Trophoblast cell (in vitro differentiated cells and primary cell): ENCODE results near the gene NBAS.

Source experiments
- DNase-seq, 2 donors: peaks; one replicate each; pipeline ENCODE4 v3.0.0-alpha.2; 2016
- H2AFZ ChIP-seq: 2 replicates; pipeline ENCODE4 v1.6.1; 2013; ENCODE audit warnings: low read length, moderate library complexity, mild to moderate bottlenecking; ENCODE audit not compliant: insufficient read depth, poor library complexity
- H2AK5ac ChIP-seq: 2 replicates; pipeline ENCODE4 v1.6.1; 2013; ENCODE audit warnings: mild to moderate bottlenecking, low read length
- H2BK120ac ChIP-seq: 2 replicates; pipeline ENCODE4 v1.6.1; 2013; ENCODE audit warnings: low read length, mild to moderate bottlenecking, moderate library complexity; ENCODE audit not compliant: insufficient read depth, poor library complexity
- H2BK12ac ChIP-seq: 2 replicates; pipeline ENCODE4 v1.6.1; 2013; ENCODE audit warnings: mild to moderate bottlenecking, low read length, moderate library complexity
- H2BK5ac ChIP-seq: 2 replicates; pipeline ENCODE4 v1.6.1; 2013; ENCODE audit warnings: low read length, low read depth, moderate library complexity, mild to moderate bottlenecking; ENCODE audit not compliant: poor library complexity
- H3K14ac ChIP-seq: 2 replicates; pipeline ENCODE4 v1.6.1; 2013; ENCODE audit warnings: mild to moderate bottlenecking, low read length
- H3K18ac ChIP-seq: 2 replicates; pipeline ENCODE4 v1.6.1; 2013; ENCODE audit warnings: mild to moderate bottlenecking, low read length
- H3K23ac ChIP-seq: 2 replicates; pipeline ENCODE4 v1.6.1; 2013; ENCODE audit warnings: low read length
- H3K27ac ChIP-seq: 2 replicates; pipeline ENCODE4 v1.5.1; 2013; ENCODE audit warnings: low read depth, mild to moderate bottlenecking, inconsistent platforms, low read length, moderate library complexity
- H3K27me3 ChIP-seq: 2 replicates; pipeline ENCODE4 v1.6.1; 2013; ENCODE audit warnings: inconsistent platforms, mild to moderate bottlenecking, low read length, moderate library complexity; ENCODE audit not compliant: insufficient read depth
- H3K36me3 ChIP-seq, 2 experiments: 1 replicate in 1 of 2; 2 replicates in 1 of 2; pipeline ENCODE4 v1.6.1; 2013; ENCODE audit warnings: low read length in 2 of 2, mild to moderate bottlenecking in 2 of 2, moderate library complexity in 1 of 2; ENCODE audit not compliant: insufficient read depth in 2 of 2, control insufficient read depth in 1 of 2
- H3K4ac ChIP-seq: 2 replicates; pipeline ENCODE4 v1.6.1; 2013; ENCODE audit warnings: low read depth, mild to moderate bottlenecking, low read length, moderate library complexity
- H3K4me1 ChIP-seq, 2 experiments: 1 replicate in 1 of 2; 2 replicates in 1 of 2; pipeline ENCODE4 v1.6.1; 2013; ENCODE audit warnings: low read length in 2 of 2, mild to moderate bottlenecking in 2 of 2, moderate library complexity in 1 of 2; ENCODE audit not compliant: insufficient read depth in 2 of 2, control insufficient read depth in 1 of 2
- H3K4me2 ChIP-seq: 2 replicates; pipeline ENCODE4 v1.6.1; 2013; ENCODE audit warnings: inconsistent platforms, mild to moderate bottlenecking, low read length, moderate library complexity
- H3K4me3 ChIP-seq: 2 replicates; pipeline ENCODE4 v1.5.1; 2013; ENCODE audit warnings: mild to moderate bottlenecking, low read depth, low read length, inconsistent platforms
- H3K79me1 ChIP-seq: one replicate; pipeline ENCODE4 v1.6.1; 2013; ENCODE audit warnings: low read length
- H3K79me2 ChIP-seq: 2 replicates; pipeline ENCODE4 v1.6.1; 2013; ENCODE audit warnings: low read length, mild to moderate bottlenecking; ENCODE audit not compliant: control insufficient read depth, insufficient read depth, poor library complexity
- H3K9ac ChIP-seq: 2 replicates; pipeline ENCODE4 v1.6.1; 2013; ENCODE audit warnings: mild to moderate bottlenecking, low read length
- H3K9me3 ChIP-seq: 2 replicates; pipeline ENCODE4 v1.6.1; 2013; ENCODE audit warnings: low read depth, mild to moderate bottlenecking, control low read depth, inconsistent platforms, low read length; ENCODE audit not compliant: insufficient read depth
- H4K12ac ChIP-seq: 2 replicates; pipeline ENCODE4 v1.6.1; 2013; ENCODE audit warnings: low read depth, mild to moderate bottlenecking, low read length, moderate library complexity
- H4K8ac ChIP-seq: 2 replicates; pipeline ENCODE4 v1.6.1; 2013; ENCODE audit warnings: low read depth, mild to moderate bottlenecking, low read length, moderate library complexity
- H4K91ac ChIP-seq: one replicate; pipeline ENCODE4 v1.6.1; 2013; ENCODE audit warnings: low read depth, mild to moderate bottlenecking, low read length, moderate library complexity
- WGBS: extraction: QIAGEN DNeasy Blood & Tissue Kit; methylation state at CpG from one replicate; pipeline ENCODE4 v1.1.7; 2013; ENCODE audit warnings: missing lambda C conversion rate; ENCODE audit not compliant: insufficient read length, insufficient coverage; ENCODE audit errors: extremely low coverage; 5-methylcytosine and 5-hydroxymethylcytosine counted together

Gene NBAS

DNA sequence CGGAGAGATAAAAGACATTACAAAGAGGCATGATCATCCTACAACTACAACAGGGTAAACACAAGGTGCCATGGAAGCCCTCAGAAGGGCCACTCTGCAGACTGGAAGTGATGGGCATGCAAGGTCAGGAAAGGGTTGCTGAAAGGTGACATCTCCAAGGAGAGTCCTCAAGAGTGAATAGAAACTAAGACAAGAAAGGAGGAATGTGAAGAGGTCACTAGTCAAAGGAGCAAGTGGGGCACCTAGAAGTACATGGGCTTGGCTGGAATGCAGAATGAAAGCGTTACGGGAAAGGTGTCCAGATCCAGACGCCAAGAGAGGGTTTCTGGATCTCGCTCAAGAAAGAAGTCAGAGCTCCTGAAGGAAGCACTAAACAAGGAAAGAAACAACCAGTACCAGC is 314.3 kb downstream of the NBAS start:
- Histone ChIP-seq H4K12ac (peak overlapping the region; percentile 47), H3K4me3 (no peak overlapping the region), H2AK5ac (no peak overlapping the region), H2BK120ac (no peak overlapping the region), H3K79me2 (no peaks in the 10 kb centered on the region), H3K27ac (no peak overlapping the region), H3K9ac (no peak overlapping the region), H3K9me3 (no peaks in the 10 kb centered on the region), H3K23ac (no peak overlapping the region), H2AFZ (no peak overlapping the region), H3K4me2 (no peak overlapping the region), H3K18ac (no peak overlapping the region), H4K91ac (no peak overlapping the region), H2BK12ac (no peak overlapping the region), H3K27me3 (no peaks in the 10 kb centered on the region), H3K14ac (no peak overlapping the region), H2BK5ac (no peak overlapping the region), H3K4ac (no peak overlapping the region), H4K8ac (no peak overlapping the region), H3K4me1 (no peaks in the 10 kb centered on the region), H3K79me1 (no peaks in the 10 kb centered on the region), H3K36me3 (no peaks in the 10 kb centered on the region)
- WGBS, result no CpG with 5 or more reads among the region's 5 CpGs
- DNase-seq, result no peak

DNA sequence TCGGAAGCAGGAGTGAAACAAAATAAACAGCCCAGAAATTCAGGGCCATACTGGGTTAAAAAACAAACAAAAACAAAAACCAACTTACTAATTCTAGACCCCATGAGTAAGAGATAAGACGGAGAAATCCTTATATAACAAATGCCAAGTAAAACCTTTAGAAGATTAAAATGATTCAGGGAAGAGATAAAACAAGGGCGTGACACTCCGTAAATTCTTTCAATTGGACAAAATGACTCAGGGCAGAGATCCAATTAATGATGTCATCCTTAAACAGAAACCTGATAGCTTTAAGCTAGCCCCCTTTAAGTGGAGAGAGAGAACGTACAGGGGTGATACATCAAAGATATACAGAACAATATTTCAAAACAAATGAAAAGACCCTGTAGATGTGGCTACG is 317.4 kb downstream of the NBAS start:
- Histone ChIP-seq H3K36me3 (no peaks in the 10 kb centered on the region), H4K8ac (no peak overlapping the region), H2BK12ac (no peak overlapping the region), H3K4me3 (no peak overlapping the region), H3K14ac (no peak overlapping the region), H2AFZ (no peak overlapping the region), H3K27me3 (no peaks in the 10 kb centered on the region), H3K18ac (no peak overlapping the region), H3K79me1 (no peaks in the 10 kb centered on the region), H3K4me1 (no peaks in the 10 kb centered on the region), H3K4ac (no peak overlapping the region), H3K4me2 (no peak overlapping the region), H3K79me2 (no peaks in the 10 kb centered on the region), H3K9ac (no peak overlapping the region), H3K23ac (no peak overlapping the region), H3K27ac (no peak overlapping the region), H4K91ac (no peak overlapping the region), H2BK5ac (no peak overlapping the region), H3K9me3 (no peaks in the 10 kb centered on the region), H2AK5ac (no peak overlapping the region), H2BK120ac (no peak overlapping the region), H4K12ac (no peak overlapping the region)
- peak in 1 of 2 donors; percentile 62 for DNase-seq
- no CpG with 5 or more reads among the region's 6 CpGs for WGBS

DNA sequence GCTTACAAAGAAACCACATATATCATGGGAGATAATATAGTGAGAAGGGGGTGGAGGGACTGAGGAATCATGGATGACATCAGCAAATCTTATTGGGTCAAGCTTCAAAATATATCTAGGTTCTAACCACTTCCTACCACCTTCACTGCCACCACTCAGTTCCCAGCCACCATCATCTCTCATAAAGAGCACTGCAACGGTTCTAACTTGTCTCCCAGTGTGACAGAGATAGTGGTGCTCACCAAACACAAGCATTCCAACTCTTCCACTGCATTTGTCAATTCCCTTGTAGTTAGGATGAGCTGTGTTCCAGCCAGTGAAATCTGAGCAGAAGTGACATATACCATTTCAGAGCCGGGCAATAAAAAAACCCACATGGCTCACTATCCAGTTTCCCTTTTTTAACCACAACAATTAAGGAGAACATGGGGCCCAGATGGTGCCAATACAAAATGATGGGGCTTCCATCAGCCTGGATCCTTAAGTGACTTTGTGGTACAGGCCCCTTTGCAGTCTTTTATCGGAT is 318.1 kb downstream of the NBAS start:
- no peak overlapping the region for H3K23ac ChIP-seq
- no peak overlapping the region for H3K18ac ChIP-seq
- no peak overlapping the region for H3K4ac ChIP-seq
- no peaks in the 10 kb centered on the region for H3K27me3 ChIP-seq
- H4K8ac ChIP-seq, result no peak overlapping the region
- H2AK5ac ChIP-seq, result no peak overlapping the region
- H3K79me2 ChIP-seq, result no peaks in the 10 kb centered on the region
- no peaks in the 10 kb centered on the region for H3K79me1 ChIP-seq
- H4K91ac ChIP-seq, result no peak overlapping the region
- no peak overlapping the region for H2BK12ac ChIP-seq
- no peak for DNase-seq
- H2BK5ac ChIP-seq, result no peak overlapping the region
- H4K12ac ChIP-seq, result no peak overlapping the region
- H3K27ac ChIP-seq, result no peak overlapping the region
- H3K4me1 ChIP-seq, result no peaks in the 10 kb centered on the region
- WGBS, result no CpG with 5 or more reads among the region's 3 CpGs
- H3K9ac ChIP-seq, result no peak overlapping the region
- no peak overlapping the region for H3K14ac ChIP-seq
- no peak overlapping the region for H3K4me3 ChIP-seq
- no peak overlapping the region for H2BK120ac ChIP-seq
- no peaks in the 10 kb centered on the region for H3K9me3 ChIP-seq
- H2AFZ ChIP-seq, result no peak overlapping the region
- H3K4me2 ChIP-seq, result no peak overlapping the region
- no peaks in the 10 kb centered on the region for H3K36me3 ChIP-seq

DNA sequence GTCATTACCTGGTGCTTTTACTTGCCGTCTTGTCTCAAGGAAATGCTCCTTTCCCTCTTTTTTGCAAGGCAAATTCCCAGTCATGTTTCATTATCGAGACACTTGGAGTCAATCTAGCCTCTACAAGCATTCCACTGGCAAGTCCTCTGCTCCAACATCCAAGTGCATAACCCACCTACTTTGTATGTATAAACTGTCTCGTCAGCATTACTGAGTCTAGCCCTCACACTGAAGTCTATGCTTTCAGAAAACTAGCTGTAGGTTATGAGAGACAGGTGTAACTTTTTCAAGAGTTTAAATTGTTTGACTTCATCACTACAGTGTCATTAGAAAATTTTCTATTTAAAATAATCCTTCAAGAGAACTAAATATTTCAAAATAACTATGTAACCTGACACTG is 319.2 kb downstream of the NBAS start:
- H3K79me1 ChIP-seq, result no peaks in the 10 kb centered on the region
- H3K14ac ChIP-seq, result no peak overlapping the region
- H4K91ac ChIP-seq, result no peak overlapping the region
- no peaks in the 10 kb centered on the region for H3K36me3 ChIP-seq
- H3K4ac ChIP-seq, result no peak overlapping the region
- no peaks in the 10 kb centered on the region for H3K27me3 ChIP-seq
- no peak overlapping the region for H2BK5ac ChIP-seq
- no peak for DNase-seq
- H3K9ac ChIP-seq, result no peak overlapping the region
- no peak overlapping the region for H4K12ac ChIP-seq
- H3K79me2 ChIP-seq, result no peaks in the 10 kb centered on the region
- no peak overlapping the region for H2AK5ac ChIP-seq
- no peaks in the 10 kb centered on the region for H3K4me1 ChIP-seq
- no peak overlapping the region for H2BK12ac ChIP-seq
- H3K9me3 ChIP-seq, result no peaks in the 10 kb centered on the region
- no peak overlapping the region for H3K23ac ChIP-seq
- H2BK120ac ChIP-seq, result no peak overlapping the region
- H3K18ac ChIP-seq, result no peak overlapping the region
- no peak overlapping the region for H3K27ac ChIP-seq
- H4K8ac ChIP-seq, result no peak overlapping the region
- H3K4me3 ChIP-seq, result no peak overlapping the region
- H3K4me2 ChIP-seq, result no peak overlapping the region
- no peak overlapping the region for H2AFZ ChIP-seq
- no CpG with 5 or more reads among the region's 3 CpGs for WGBS
